H9 (cell line): ENCODE measurements around the gene SORBS1. TPM values are rescaled to one million over a fixed set of nuclear protein-coding genes. Genes with fewer than 3 reads are reported as not detected.

Experiments
- DNase-seq: peaks from one replicate; pipeline ENCODE4 v3.0.0-alpha.2; 2017
- H2AFZ ChIP-seq: one replicate; pipeline ENCODE4 v1.6.1; 2013; ENCODE audit warnings: mild to moderate bottlenecking, low read length, control low read depth, moderate library complexity
- H2AK5ac ChIP-seq: 2 replicates; pipeline ENCODE4 v1.6.1; 2013; ENCODE audit warnings: low read length, control low read depth, mixed read lengths; ENCODE audit not compliant: insufficient read length
- H2BK120ac ChIP-seq: one replicate; pipeline ENCODE4 v1.6.1; 2013; ENCODE audit warnings: low read depth, mild to moderate bottlenecking, low read length, control low read depth, inconsistent platforms; ENCODE audit not compliant: poor library complexity, severe bottlenecking
- H2BK12ac ChIP-seq: 2 replicates; pipeline ENCODE4 v1.6.1; 2013; ENCODE audit warnings: low read length, control low read depth, mixed read lengths, low read depth; ENCODE audit not compliant: insufficient read length
- H2BK15ac ChIP-seq: 2 replicates; pipeline ENCODE4 v1.6.1; 2013; ENCODE audit warnings: low read depth, low read length, control low read depth
- H2BK20ac ChIP-seq: one replicate; pipeline ENCODE4 v1.6.1; 2013; ENCODE audit warnings: low read depth, mild to moderate bottlenecking, low read length, control low read depth, inconsistent platforms; ENCODE audit not compliant: poor library complexity, severe bottlenecking
- H2BK5ac ChIP-seq: 2 replicates; pipeline ENCODE4 v1.6.1; 2013; ENCODE audit warnings: low read length, control low read depth, mixed read lengths; ENCODE audit not compliant: insufficient read length
- H3K14ac ChIP-seq: 2 replicates; pipeline ENCODE4 v1.6.1; 2013; ENCODE audit warnings: low read length, control low read depth; ENCODE audit not compliant: insufficient read depth
- H3K18ac ChIP-seq: 2 replicates; pipeline ENCODE4 v1.6.1; 2013; ENCODE audit warnings: low read depth, mild to moderate bottlenecking, mixed read lengths, low read length, control low read depth; ENCODE audit not compliant: insufficient read length
- H3K23ac ChIP-seq: 2 replicates; pipeline ENCODE4 v1.6.1; 2013; ENCODE audit warnings: low read length, control low read depth, mixed read lengths, low read depth; ENCODE audit not compliant: insufficient read length
- H3K23me2 ChIP-seq: 2 replicates; pipeline ENCODE4 v1.6.1; 2013; ENCODE audit warnings: low read depth, mild to moderate bottlenecking, mixed read lengths, low read length, control low read depth; ENCODE audit not compliant: insufficient read length, poor library complexity, severe bottlenecking
- H3K27ac ChIP-seq: 2 replicates; pipeline ENCODE4 v1.5.1; 2013; ENCODE audit warnings: low read length, control low read depth, mixed read lengths, low read depth; ENCODE audit not compliant: insufficient read length
- H3K27me3 ChIP-seq: 2 replicates; pipeline ENCODE4 v1.6.1; 2013; ENCODE audit warnings: low read length, control low read depth, inconsistent platforms; ENCODE audit not compliant: insufficient read depth
- H3K4ac ChIP-seq: 2 replicates; pipeline ENCODE4 v1.6.1; 2013; ENCODE audit warnings: low read depth, mild to moderate bottlenecking, control low read depth, inconsistent platforms, low read length, moderate library complexity
- H3K4me1 ChIP-seq: 2 replicates; pipeline ENCODE4 v1.6.1; 2013; ENCODE audit warnings: low read length, control low read depth, inconsistent platforms; ENCODE audit not compliant: insufficient read depth
- H3K4me2 ChIP-seq: 2 replicates; pipeline ENCODE4 v1.6.1; 2013; ENCODE audit warnings: low read length, control low read depth, mixed read lengths; ENCODE audit not compliant: insufficient read length, insufficient read depth
- H3K56ac ChIP-seq: 2 replicates; pipeline ENCODE4 v1.6.1; 2013; ENCODE audit warnings: low read depth, mild to moderate bottlenecking, mixed read lengths, low read length, control low read depth; ENCODE audit not compliant: insufficient read length
- H3K79me1 ChIP-seq: 2 replicates; pipeline ENCODE4 v1.6.1; 2013; ENCODE audit warnings: low read depth, mild to moderate bottlenecking, moderate library complexity, low read length, control low read depth, inconsistent platforms; ENCODE audit not compliant: insufficient read depth, poor library complexity, severe bottlenecking
- H3K79me2 ChIP-seq: 2 replicates; pipeline ENCODE4 v1.6.1; 2013; ENCODE audit warnings: low read length, control low read depth, inconsistent platforms; ENCODE audit not compliant: insufficient read depth
- H3K9ac ChIP-seq: 2 replicates; pipeline ENCODE4 v1.6.1; 2013; ENCODE audit warnings: low read length, control low read depth, mixed read lengths; ENCODE audit not compliant: insufficient read length; ENCODE audit errors: extremely low read depth
- H3K9me3 ChIP-seq: one replicate; pipeline ENCODE4 v1.6.1; 2013; ENCODE audit warnings: low read depth, low read length, inconsistent platforms; ENCODE audit not compliant: control insufficient read depth
- H3T11ph ChIP-seq: one replicate; pipeline ENCODE4 v1.6.1; 2013; ENCODE audit warnings: mild to moderate bottlenecking, low read length, control low read depth, inconsistent platforms
- H4K20me1 ChIP-seq: one replicate; pipeline ENCODE4 v1.6.1; 2013; ENCODE audit not compliant: control insufficient read depth, insufficient read length, insufficient read depth
- H4K5ac ChIP-seq: 2 replicates; pipeline ENCODE4 v1.6.1; 2013; ENCODE audit warnings: low read depth, mild to moderate bottlenecking, mixed read lengths, low read length, control low read depth; ENCODE audit not compliant: insufficient read length
- H4K8ac ChIP-seq: replicated peaks from 2 replicates; pipeline ENCODE4 v1.6.1; 2013; ENCODE audit warnings: low read length, control low read depth, mixed read lengths, low read depth; ENCODE audit not compliant: insufficient read length
- H4K91ac ChIP-seq: 2 replicates; pipeline ENCODE4 v1.6.1; 2013; ENCODE audit warnings: low read depth, mild to moderate bottlenecking, moderate library complexity, mixed read lengths, low read length, control low read depth; ENCODE audit not compliant: insufficient read length
- H3K27ac Mint-ChIP-seq, 3 experiments: 2 replicates in 2 of 3; 3 replicates in 1 of 3; pipeline ENCODE4 v1.8.0; 2020 to 2021; ENCODE audit warnings: mixed read lengths in 3 of 3, mild to moderate bottlenecking in 1 of 3, moderate library complexity in 1 of 3
- H3K27me3 Mint-ChIP-seq: 2 replicates; pipeline ENCODE4 v1.8.0; 2021; ENCODE audit warnings: low read depth, mild to moderate bottlenecking, moderate library complexity, mixed read lengths
- H3K36me3 Mint-ChIP-seq, 3 experiments: 2 replicates in 2 of 3; 3 replicates in 1 of 3; pipeline ENCODE4 v1.8.0; 2020 to 2021; ENCODE audit warnings: low read depth in 3 of 3, mixed read lengths in 3 of 3; ENCODE audit not compliant: insufficient read depth in 1 of 3
- H3K4me1 Mint-ChIP-seq, 2 experiments: 2 replicates each; pipeline ENCODE4 v1.8.0; 2020; ENCODE audit warnings: mixed read lengths in 2 of 2
- H3K4me3 Mint-ChIP-seq, 2 experiments: 2 replicates in 1 of 2; 3 replicates in 1 of 2; pipeline ENCODE4 v1.8.0; 2020 to 2021; ENCODE audit warnings: mild to moderate bottlenecking in 2 of 2, mixed read lengths in 2 of 2, moderate library complexity in 1 of 2
- H3K9me3 Mint-ChIP-seq, 2 experiments: 2 replicates in 1 of 2; 3 replicates in 1 of 2; pipeline ENCODE4 v1.8.0; 2020; ENCODE audit warnings: mild to moderate bottlenecking in 2 of 2, mixed read lengths in 2 of 2, moderate library complexity in 1 of 2
- CTCF ChIP-seq: fragments of 200-600 bp; sonication (generic); conservative IDR thresholded peaks from 3 replicates; pipeline ENCODE4 v1.8.0; 2021; ENCODE audit warnings: antibody characterized with exemption, mild to moderate bottlenecking
- WGBS: extraction: QIAGEN DNeasy Blood & Tissue Kit; methylation state at CpG from one replicate; pipeline ENCODE4 v1.1.7; 2013; ENCODE audit warnings: missing lambda C conversion rate, low lambda C conversion rate, mixed read lengths; ENCODE audit not compliant: insufficient read length; ENCODE audit errors: extremely low coverage; 5-methylcytosine and 5-hydroxymethylcytosine counted together
- total RNA-seq: library from RNA; stranded (reverse); gene quantifications from 2 replicates; pipeline ENCODE4 v1.2.1, GENCODE V29; 2021

SORBS1 gene
- total RNA-seq, 1 experiment from 2014 or later, result 24.3 TPM

DNA sequence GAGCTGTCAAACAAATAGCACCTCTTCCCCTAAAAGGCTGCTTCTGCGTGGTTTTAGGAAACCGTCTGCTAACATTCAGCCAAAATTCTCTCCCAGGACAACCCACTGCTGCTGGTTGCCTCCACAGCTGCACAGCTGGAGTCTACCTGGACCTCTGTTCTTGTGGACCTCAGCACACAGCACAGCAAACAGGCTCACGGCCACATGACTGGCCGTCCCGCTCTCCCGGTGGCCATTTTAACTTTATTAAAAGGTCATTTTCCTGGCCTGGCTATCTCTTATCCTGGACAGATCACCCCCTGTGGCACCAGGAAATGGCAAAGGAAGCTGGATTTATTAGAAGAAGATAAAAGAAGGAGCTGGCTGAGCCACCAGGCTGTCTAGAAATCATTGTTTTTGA is 27.6 kb downstream of the SORBS1 start:
- no peak overlapping the region for H4K5ac ChIP-seq
- no peak overlapping the region for H2BK20ac ChIP-seq
- H3K14ac ChIP-seq, result no peak overlapping the region
- no peaks in the 10 kb centered on the region; the same call in 1 of the 2 replicates for H3K79me2 ChIP-seq
- H3K27ac ChIP-seq, result no peak overlapping the region
- H4K20me1 ChIP-seq, result no peaks in the 10 kb centered on the region
- Mint-ChIP-seq H3K36me3 (peaks cover 0 to 3% (median 0%) of the 10 kb centered on the region in 3 experiments; a peak in 1 of 7 replicates), H3K4me3 (no peak overlapping the region), H3K4me1 (peaks cover 31 to 36% of the 10 kb centered on the region in 2 experiments), H3K27me3 (peaks cover 1% of the 10 kb centered on the region; the same call in 1 of the 2 replicates), H3K9me3 (no peaks in the 10 kb centered on the region; a peak in 1 of 5 replicates), H3K27ac (no peak overlapping the region)
- H3K4me1 ChIP-seq, result peaks cover 17% of the 10 kb centered on the region
- H2BK15ac ChIP-seq, result no peak overlapping the region
- no peaks in the 10 kb centered on the region for H3K27me3 ChIP-seq
- H3K56ac ChIP-seq, result no peak overlapping the region
- H3K79me1 ChIP-seq, result no peaks in the 10 kb centered on the region
- no CpG with 5 or more reads among the region's 6 CpGs for WGBS
- H4K8ac ChIP-seq, result no peak overlapping the region
- no peak overlapping the region for H3K4me2 ChIP-seq
- no peak for TF ChIP-seq CTCF
- H3K23me2 ChIP-seq, result no peaks in the 10 kb centered on the region
- no peak overlapping the region for H2BK120ac ChIP-seq
- no peak overlapping the region for H2AFZ ChIP-seq
- H3K4ac ChIP-seq, result no peak overlapping the region
- no peak overlapping the region for H2AK5ac ChIP-seq
- no peak overlapping the region for H3K23ac ChIP-seq
- H3K9ac ChIP-seq, result no peak overlapping the region
- no peak overlapping the region for H4K91ac ChIP-seq
- no peak overlapping the region for H3K18ac ChIP-seq
- no peak overlapping the region for H3T11ph ChIP-seq
- no peaks in the 10 kb centered on the region for H3K9me3 ChIP-seq
- DNase-seq, result no peak
- no peak overlapping the region for H2BK12ac ChIP-seq
- no peak overlapping the region for H2BK5ac ChIP-seq
